GM19395 (cell line): Measurements from ENCODE around the gene GOLT1B.

Experiments
- ATAC-seq: cut with Tn5 transposase; IDR thresholded peaks from one replicate; pipeline ENCODE4 v1.9.1; 2021; ENCODE audit warnings: mild to moderate bottlenecking, moderate library complexity; ENCODE audit not compliant: unreplicated experiment

The GOLT1B gene

DNA sequence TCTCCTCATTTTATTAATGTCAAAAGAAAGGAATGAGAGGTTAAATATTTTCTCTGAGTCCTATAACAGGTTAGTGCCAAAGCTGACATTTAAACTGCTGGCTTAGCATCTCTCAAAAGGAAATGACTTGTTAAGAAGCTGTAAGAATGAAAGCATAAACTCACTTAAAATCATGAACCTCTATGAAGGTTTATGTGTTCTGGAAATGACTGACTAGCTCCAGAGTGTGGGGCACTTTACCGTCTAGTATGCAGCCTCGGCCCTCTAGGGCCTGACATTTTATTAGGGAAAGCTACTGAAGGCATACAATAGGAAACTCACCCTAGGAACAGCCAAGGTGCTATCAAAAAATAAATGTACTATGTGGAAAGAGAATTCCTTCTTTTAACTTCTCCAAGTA lies 59.6 kb downstream of the GOLT1B start:
- ATAC-seq: no peak

DNA sequence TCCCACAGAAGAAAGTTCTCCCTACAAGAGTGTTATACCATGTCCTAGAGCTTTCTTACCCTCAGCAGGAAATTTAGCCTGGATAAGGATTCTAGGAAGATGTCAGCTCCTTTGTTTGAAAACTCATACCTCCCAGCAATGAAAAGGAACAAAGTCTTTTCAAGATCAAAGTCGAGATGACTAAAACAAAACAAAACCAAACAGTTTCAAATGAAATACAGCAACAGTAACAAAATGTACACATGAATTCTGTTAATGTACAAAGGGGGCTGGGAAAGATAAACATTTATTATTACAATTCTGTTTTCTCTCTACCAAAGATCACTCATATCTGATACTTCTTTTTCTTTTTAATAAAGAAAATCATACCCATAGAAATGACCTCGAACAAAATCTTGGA lies 61.3 kb downstream of the GOLT1B start:
- no peak for ATAC-seq

GRCh38 chr12:21566223-21566906 lies 64.8 kb downstream of the GOLT1B start:
- no peak for ATAC-seq

DNA sequence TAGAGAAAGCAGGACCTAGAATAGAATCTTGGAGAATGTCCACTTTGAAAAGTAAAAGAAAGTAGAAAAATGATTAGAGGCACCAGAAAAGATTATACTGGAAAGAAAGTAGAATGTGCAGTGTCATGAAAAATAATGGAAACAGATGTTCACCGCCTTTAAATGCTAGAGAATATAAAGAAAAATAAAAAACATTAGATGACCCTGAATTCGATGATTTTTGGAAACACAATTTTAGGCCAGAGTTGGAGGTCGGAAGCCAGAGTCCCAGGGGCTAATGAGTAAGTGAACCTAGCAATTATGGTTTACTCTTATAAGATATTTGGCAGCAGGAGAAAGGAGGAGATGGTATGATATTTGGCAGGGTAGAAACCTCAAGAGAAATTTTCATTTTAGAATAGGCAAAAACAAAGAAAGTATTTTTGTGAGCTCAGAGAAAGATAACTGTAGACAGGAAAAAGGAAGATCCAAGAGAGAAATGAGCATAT lies 65.4 kb downstream of the GOLT1B start:
- no peak for ATAC-seq
